HepG2 (cell line): ENCODE results near the gene SNAI1. TPM values are rescaled to one million over a fixed set of nuclear protein-coding genes. Genes with fewer than 3 reads are reported as not detected.

Experiments used
- HOXA5 ChIP-seq: sonication (generic); formaldehyde crosslinking; IDR thresholded peaks from 2 replicates; pipeline ENCODE4 v1.4.0; 2020; ENCODE audit warnings: missing genetic modification reagents
- MZF1 ChIP-seq: sonication (generic); formaldehyde crosslinking; IDR thresholded peaks from 2 replicates; pipeline ENCODE4 v1.8.1; 2023; ENCODE audit warnings: mild to moderate bottlenecking, missing genetic modification reagents, borderline replicate concordance
- NR1H2 ChIP-seq: sonication (generic); formaldehyde crosslinking; IDR thresholded peaks from 2 replicates; pipeline ENCODE4 v1.8.1; 2022; ENCODE audit warnings: low read depth, missing genetic modification reagents, borderline replicate concordance
- SAFB2 ChIP-seq: sonication (generic); formaldehyde crosslinking; IDR thresholded peaks from 2 replicates; pipeline ENCODE4 v1.5.1; 2020; ENCODE audit warnings: missing genetic modification reagents, low read depth, mild to moderate bottlenecking, borderline replicate concordance
- SIX4 ChIP-seq: sonication (generic); formaldehyde crosslinking; IDR thresholded peaks from 2 replicates; pipeline ENCODE4 v1.4.0; 2020; ENCODE audit warnings: missing genetic modification reagents
- SP1 ChIP-seq, 2 experiments: fragments of 450-650 bp in 1 of 2; sonication (generic) in 1 of 2; formaldehyde crosslinking in 1 of 2; IDR thresholded peaks; 2 replicates each; pipeline versions ENCODE4 v1.4.0 to v1.6.1; 2016 to 2020; ENCODE audit warnings: missing genetic modification reagents in 1 of 2
- SP2 ChIP-seq: sonication (generic); formaldehyde crosslinking; IDR thresholded peaks from 2 replicates; pipeline ENCODE4 v1.5.1; 2020; ENCODE audit warnings: mild to moderate bottlenecking, missing genetic modification reagents
- SP5 ChIP-seq: IDR thresholded peaks from 2 replicates; pipeline ENCODE4 v1.6.1; 2016; ENCODE audit warnings: low read depth, borderline replicate concordance
- TGIF2 ChIP-seq: IDR thresholded peaks from 2 replicates; pipeline ENCODE4 v1.6.1; 2016; ENCODE audit warnings: control low read depth, missing compliant biosample characterization
- ZEB1 ChIP-seq: IDR thresholded peaks from 2 replicates; pipeline ENCODE4 v1.6.1; 2012; ENCODE audit warnings: mild to moderate bottlenecking, low read depth, inconsistent platforms; ENCODE audit not compliant: insufficient replicate concordance
- ZMYM3 ChIP-seq: sonication (generic); formaldehyde crosslinking; IDR thresholded peaks from 2 replicates; pipeline ENCODE4 v1.5.1; 2020; ENCODE audit warnings: mild to moderate bottlenecking, missing genetic modification reagents
- ZNF619 ChIP-seq: sonication (generic); formaldehyde crosslinking; IDR thresholded peaks from 2 replicates; pipeline ENCODE4 v1.4.0; 2020; ENCODE audit warnings: mild to moderate bottlenecking, missing genetic modification reagents
- polyA plus RNA-seq, 8 experiments: library from polyadenylated mRNA; depleted of rRNA in 3 of 8; stranded (reverse) in 7 of 8; unstranded in 1 of 8; fragments of >200 nt; fragmentation: Illumina TruSeq in 4 of 8; extraction: Trizol in 4 of 8; gene quantifications; 2 replicates each; pipeline versions ENCODE4 v1.2.1 to v1.2.3, GENCODE V29; 2011 to 2016; ENCODE audit warnings: low read depth in 4 of 8, missing spikeins in 1 of 8, mixed read lengths in 1 of 8; ENCODE audit not compliant: insufficient read depth in 1 of 8
- total RNA-seq, 5 experiments: library from RNA; depleted of rRNA; stranded (reverse); fragments of >200 nt; fragmentation: Illumina TruSeq; extraction: Trizol; gene quantifications; 2 replicates each; pipeline ENCODE4 v1.2.3, GENCODE V29; 2016; ENCODE audit warnings: low read depth in 1 of 5
- TF ChIP-seq, protein P1 (sequence below): sonication (generic); formaldehyde crosslinking; IDR thresholded peaks from 2 replicates; pipeline ENCODE4 v1.5.0; 2020; ENCODE audit warnings: mild to moderate bottlenecking, missing genetic modification reagents, borderline replicate concordance
- TF ChIP-seq, protein P2 (sequence below): sonication (generic); formaldehyde crosslinking; IDR thresholded peaks from 2 replicates; pipeline ENCODE4 v1.5.0; 2020; ENCODE audit warnings: missing genetic modification reagents
- TF ChIP-seq, protein P3 (sequence below): IDR thresholded peaks from 2 replicates; pipeline ENCODE4 v1.6.1; 2016; ENCODE audit warnings: low read depth, borderline replicate concordance
- TF ChIP-seq, protein P4 (sequence below): sonication (generic); formaldehyde crosslinking; IDR thresholded peaks from 2 replicates; pipeline ENCODE4 v1.5.1; 2020; ENCODE audit warnings: mild to moderate bottlenecking, missing genetic modification reagents, moderate library complexity

SNAI1 gene
- total and polyA plus RNA-seq, 2 of the 13 experiments (the other 11 are each of a cell fraction or from before 2014, with no cell fraction given), result 1.3 to 1.4 TPM

DNA sequence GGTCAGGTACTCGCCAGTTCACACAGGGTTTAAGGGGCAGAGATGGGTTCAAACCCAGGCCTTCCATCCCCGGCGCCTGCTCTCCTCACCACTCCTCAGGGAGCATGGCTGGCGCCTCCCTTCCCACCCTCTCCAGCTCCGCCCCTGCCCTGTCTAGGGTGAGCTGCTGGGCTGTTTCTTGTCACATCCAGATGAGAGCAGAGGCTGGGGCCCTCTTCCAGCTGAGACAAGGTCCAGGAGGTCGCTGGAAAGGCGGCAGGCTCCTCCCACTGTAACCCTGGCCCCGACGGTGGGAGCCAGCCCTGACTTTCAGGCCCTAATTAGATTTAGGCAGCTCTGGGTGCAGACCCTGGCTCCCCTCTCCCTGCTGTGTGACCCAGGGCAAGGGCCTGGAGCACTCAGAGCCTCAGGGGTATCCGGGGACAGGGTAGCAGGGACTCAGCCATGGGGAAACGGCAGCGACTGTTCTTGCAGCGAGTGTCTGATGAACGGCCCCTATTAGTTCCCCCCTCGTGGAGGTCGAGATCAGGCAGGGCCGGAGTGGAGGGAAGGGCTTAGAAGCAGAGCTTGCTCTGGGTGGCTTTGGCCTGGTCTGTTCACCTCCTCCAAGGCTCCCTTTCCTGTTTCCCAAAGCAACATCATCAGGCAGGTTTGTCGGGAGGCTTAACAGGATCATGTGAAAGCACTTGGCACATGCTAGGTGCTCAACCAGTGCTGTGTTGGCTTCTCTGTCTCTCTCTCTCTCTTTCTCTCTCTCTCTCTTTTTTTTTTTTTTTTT lies 33.4 kb downstream of the SNAI1 start (continued):
- no peak for TF ChIP-seq HOXA5
- no peak for TF ChIP-seq SAFB2 (CRISPR knock-in tag)
- TF ChIP-seq SP1 (IDR thresholded peaks at IDR 0.05), result no peak
- no peak for TF ChIP-seq SP1 (CRISPR knock-in tag; IDR thresholded peaks at IDR 0.05)
- no peak for TF ChIP-seq SIX4 (CRISPR knock-in tag)
- TF ChIP-seq ZNF619 (CRISPR knock-in tag), result 0 out of 2 replicates have a peak, but pooled peaks have one; percentile 61
- no peak; the same call in 1 of the 2 replicates for TF ChIP-seq TGIF2 (CRISPR knock-in tag)
- TF ChIP-seq, protein P1, sequence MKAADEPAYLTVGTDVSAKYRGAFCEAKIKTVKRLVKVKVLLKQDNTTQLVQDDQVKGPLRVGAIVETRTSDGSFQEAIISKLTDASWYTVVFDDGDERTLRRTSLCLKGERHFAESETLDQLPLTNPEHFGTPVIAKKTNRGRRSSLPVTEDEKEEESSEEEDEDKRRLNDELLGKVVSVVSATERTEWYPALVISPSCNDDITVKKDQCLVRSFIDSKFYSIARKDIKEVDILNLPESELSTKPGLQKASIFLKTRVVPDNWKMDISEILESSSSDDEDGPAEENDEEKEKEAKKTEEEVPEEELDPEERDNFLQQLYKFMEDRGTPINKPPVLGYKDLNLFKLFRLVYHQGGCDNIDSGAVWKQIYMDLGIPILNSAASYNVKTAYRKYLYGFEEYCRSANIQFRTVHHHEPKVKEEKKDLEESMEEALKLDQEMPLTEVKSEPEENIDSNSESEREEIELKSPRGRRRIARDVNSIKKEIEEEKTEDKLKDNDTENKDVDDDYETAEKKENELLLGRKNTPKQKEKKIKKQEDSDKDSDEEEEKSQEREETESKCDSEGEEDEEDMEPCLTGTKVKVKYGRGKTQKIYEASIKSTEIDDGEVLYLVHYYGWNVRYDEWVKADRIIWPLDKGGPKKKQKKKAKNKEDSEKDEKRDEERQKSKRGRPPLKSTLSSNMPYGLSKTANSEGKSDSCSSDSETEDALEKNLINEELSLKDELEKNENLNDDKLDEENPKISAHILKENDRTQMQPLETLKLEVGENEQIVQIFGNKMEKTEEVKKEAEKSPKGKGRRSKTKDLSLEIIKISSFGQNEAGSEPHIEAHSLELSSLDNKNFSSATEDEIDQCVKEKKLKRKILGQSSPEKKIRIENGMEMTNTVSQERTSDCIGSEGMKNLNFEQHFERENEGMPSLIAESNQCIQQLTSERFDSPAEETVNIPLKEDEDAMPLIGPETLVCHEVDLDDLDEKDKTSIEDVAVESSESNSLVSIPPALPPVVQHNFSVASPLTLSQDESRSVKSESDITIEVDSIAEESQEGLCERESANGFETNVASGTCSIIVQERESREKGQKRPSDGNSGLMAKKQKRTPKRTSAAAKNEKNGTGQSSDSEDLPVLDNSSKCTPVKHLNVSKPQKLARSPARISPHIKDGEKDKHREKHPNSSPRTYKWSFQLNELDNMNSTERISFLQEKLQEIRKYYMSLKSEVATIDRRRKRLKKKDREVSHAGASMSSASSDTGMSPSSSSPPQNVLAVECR (CRISPR knock-in tag), result peak; percentile 51; the same call in 1 of the 2 replicates
- TF ChIP-seq SP5 (CRISPR knock-in tag), result peak; percentile 79
- TF ChIP-seq ZMYM3 (CRISPR knock-in tag), result peak; percentile 76
- TF ChIP-seq, protein P2, sequence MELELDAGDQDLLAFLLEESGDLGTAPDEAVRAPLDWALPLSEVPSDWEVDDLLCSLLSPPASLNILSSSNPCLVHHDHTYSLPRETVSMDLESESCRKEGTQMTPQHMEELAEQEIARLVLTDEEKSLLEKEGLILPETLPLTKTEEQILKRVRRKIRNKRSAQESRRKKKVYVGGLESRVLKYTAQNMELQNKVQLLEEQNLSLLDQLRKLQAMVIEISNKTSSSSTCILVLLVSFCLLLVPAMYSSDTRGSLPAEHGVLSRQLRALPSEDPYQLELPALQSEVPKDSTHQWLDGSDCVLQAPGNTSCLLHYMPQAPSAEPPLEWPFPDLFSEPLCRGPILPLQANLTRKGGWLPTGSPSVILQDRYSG (CRISPR knock-in tag), result no peak
- no peak for TF ChIP-seq SP2 (CRISPR knock-in tag)
- TF ChIP-seq, protein P3, sequence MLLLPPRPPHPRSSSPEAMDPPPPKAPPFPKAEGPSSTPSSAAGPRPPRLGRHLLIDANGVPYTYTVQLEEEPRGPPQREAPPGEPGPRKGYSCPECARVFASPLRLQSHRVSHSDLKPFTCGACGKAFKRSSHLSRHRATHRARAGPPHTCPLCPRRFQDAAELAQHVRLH, result peak; percentile 63; the same call in 1 of the 2 replicates
- TF ChIP-seq NR1H2 (CRISPR knock-in tag), result no peak
- no peak for TF ChIP-seq MZF1
- TF ChIP-seq, protein P4, sequence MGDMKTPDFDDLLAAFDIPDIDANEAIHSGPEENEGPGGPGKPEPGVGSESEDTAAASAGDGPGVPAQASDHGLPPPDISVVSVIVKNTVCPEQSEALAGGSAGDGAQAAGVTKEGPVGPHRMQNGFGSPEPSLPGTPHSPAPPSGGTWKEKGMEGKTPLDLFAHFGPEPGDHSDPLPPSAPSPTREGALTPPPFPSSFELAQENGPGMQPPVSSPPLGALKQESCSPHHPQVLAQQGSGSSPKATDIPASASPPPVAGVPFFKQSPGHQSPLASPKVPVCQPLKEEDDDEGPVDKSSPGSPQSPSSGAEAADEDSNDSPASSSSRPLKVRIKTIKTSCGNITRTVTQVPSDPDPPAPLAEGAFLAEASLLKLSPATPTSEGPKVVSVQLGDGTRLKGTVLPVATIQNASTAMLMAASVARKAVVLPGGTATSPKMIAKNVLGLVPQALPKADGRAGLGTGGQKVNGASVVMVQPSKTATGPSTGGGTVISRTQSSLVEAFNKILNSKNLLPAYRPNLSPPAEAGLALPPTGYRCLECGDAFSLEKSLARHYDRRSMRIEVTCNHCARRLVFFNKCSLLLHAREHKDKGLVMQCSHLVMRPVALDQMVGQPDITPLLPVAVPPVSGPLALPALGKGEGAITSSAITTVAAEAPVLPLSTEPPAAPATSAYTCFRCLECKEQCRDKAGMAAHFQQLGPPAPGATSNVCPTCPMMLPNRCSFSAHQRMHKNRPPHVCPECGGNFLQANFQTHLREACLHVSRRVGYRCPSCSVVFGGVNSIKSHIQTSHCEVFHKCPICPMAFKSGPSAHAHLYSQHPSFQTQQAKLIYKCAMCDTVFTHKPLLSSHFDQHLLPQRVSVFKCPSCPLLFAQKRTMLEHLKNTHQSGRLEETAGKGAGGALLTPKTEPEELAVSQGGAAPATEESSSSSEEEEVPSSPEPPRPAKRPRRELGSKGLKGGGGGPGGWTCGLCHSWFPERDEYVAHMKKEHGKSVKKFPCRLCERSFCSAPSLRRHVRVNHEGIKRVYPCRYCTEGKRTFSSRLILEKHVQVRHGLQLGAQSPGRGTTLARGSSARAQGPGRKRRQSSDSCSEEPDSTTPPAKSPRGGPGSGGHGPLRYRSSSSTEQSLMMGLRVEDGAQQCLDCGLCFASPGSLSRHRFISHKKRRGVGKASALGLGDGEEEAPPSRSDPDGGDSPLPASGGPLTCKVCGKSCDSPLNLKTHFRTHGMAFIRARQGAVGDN (CRISPR knock-in tag), result peak; percentile 87
- TF ChIP-seq ZEB1, result no peak
